WTC11 (cell line): ENCODE results near the gene VASH1. TPM values are rescaled to one million over a fixed set of nuclear protein-coding genes. Genes with fewer than 3 reads are reported as not detected.

Experiments
- ATAC-seq: fragments of 200-7000 bp; cut with Tn5 transposase; 2 replicates; pipeline ENCODE4 v1.10.0; 2021; ENCODE audit warnings: mild to moderate bottlenecking, moderate library complexity
- CTCF ChIA-PET: fragments of 300-600 bp; sonication (Branson Sonifier 250); formaldehyde crosslinking; loops from one replicate; lab custom pipeline; 2021; ENCODE audit warnings: antibody characterized with exemption; lab: Charles Lee
- POLR2A ChIA-PET: fragments of 350-600 bp; sonication (Branson Sonifier 250); formaldehyde crosslinking; loops from one replicate; lab custom pipeline; 2021; ENCODE audit warnings: antibody characterized with exemption; lab: Charles Lee
- DNase-seq: peaks from one replicate; pipeline ENCODE4 v3.0.0; 2021; ENCODE audit warnings: low spot score
- H3K27ac Mint-ChIP-seq: 2 replicates; pipeline ENCODE4 v1.8.0; 2021; ENCODE audit warnings: mixed read lengths
- H3K27me3 Mint-ChIP-seq: 2 replicates; pipeline ENCODE4 v1.8.0; 2021; ENCODE audit warnings: low read depth, mild to moderate bottlenecking, moderate library complexity, mixed read lengths
- H3K36me3 Mint-ChIP-seq: 2 replicates; pipeline ENCODE4 v1.8.0; 2021; ENCODE audit warnings: mixed read lengths
- H3K4me1 Mint-ChIP-seq: 2 replicates; pipeline ENCODE4 v1.8.0; 2022; ENCODE audit warnings: mixed read lengths
- H3K4me3 Mint-ChIP-seq: 2 replicates; pipeline ENCODE4 v1.8.0; 2021; ENCODE audit warnings: mild to moderate bottlenecking, moderate library complexity, mixed read lengths
- H3K9me3 Mint-ChIP-seq: 2 replicates; pipeline ENCODE4 v1.8.0; 2021; ENCODE audit warnings: mixed read lengths
- ATF1 ChIP-seq: sonication (generic); formaldehyde crosslinking; IDR thresholded peaks from 2 replicates; pipeline ENCODE4 v1.8.1; 2023; ENCODE audit warnings: mild to moderate bottlenecking, moderate library complexity, missing genetic modification reagents
- CBFB ChIP-seq: sonication (generic); formaldehyde crosslinking; IDR thresholded peaks from 2 replicates; pipeline ENCODE4 v1.8.1; 2022; ENCODE audit warnings: mild to moderate bottlenecking, low read depth, missing genetic modification reagents
- CREB1 ChIP-seq: sonication (generic); formaldehyde crosslinking; IDR thresholded peaks from 2 replicates; pipeline ENCODE4 v1.8.0; 2023; ENCODE audit warnings: mild to moderate bottlenecking, missing genetic modification reagents
- ESRRA ChIP-seq: sonication (generic); formaldehyde crosslinking; IDR thresholded peaks from 2 replicates; pipeline ENCODE4 v1.8.1; 2022; ENCODE audit warnings: mild to moderate bottlenecking, missing genetic modification reagents, borderline replicate concordance
- FOXJ3 ChIP-seq: sonication (generic); formaldehyde crosslinking; IDR thresholded peaks from 2 replicates; pipeline ENCODE4 v1.9.0; 2021; ENCODE audit warnings: missing genetic modification reagents, mild to moderate bottlenecking, borderline replicate concordance
- FOXP1 ChIP-seq: sonication (generic); formaldehyde crosslinking; IDR thresholded peaks from 2 replicates; pipeline ENCODE4 v1.8.0; 2022; ENCODE audit warnings: missing genetic modification reagents, mild to moderate bottlenecking, moderate library complexity, borderline replicate concordance
- GTF2I ChIP-seq: fragments of 250-450 bp; sonication (Bioruptor Pico); conservative IDR thresholded peaks from 2 replicates; pipeline ENCODE4 v1.4.0; 2021; ENCODE audit warnings: mild to moderate bottlenecking
- HMGA2 ChIP-seq: fragments of 250-450 bp; sonication (Bioruptor Pico); IDR thresholded peaks from 2 replicates; pipeline ENCODE4 v1.4.0; 2021; ENCODE audit warnings: mild to moderate bottlenecking, moderate library complexity
- MYBL2 ChIP-seq: sonication (generic); formaldehyde crosslinking; IDR thresholded peaks from 2 replicates; pipeline ENCODE4 v1.8.1; 2023; ENCODE audit warnings: mild to moderate bottlenecking, moderate library complexity, missing genetic modification reagents
- NFE2L1 ChIP-seq: sonication (generic); formaldehyde crosslinking; IDR thresholded peaks from 2 replicates; pipeline ENCODE4 v1.8.1; 2023; ENCODE audit warnings: missing genetic modification reagents
- SMAD3 ChIP-seq: sonication (generic); formaldehyde crosslinking; IDR thresholded peaks from 2 replicates; pipeline ENCODE4 v1.8.0; 2022; ENCODE audit warnings: missing genetic modification reagents, mild to moderate bottlenecking, borderline replicate concordance
- SMAD4 ChIP-seq: sonication (generic); formaldehyde crosslinking; IDR thresholded peaks from 2 replicates; pipeline ENCODE4 v1.8.0; 2022; ENCODE audit warnings: mild to moderate bottlenecking, missing genetic modification reagents
- TCF7 ChIP-seq: sonication (generic); formaldehyde crosslinking; IDR thresholded peaks from 2 replicates; pipeline ENCODE4 v1.8.0; 2022; ENCODE audit warnings: mild to moderate bottlenecking, low read depth, missing genetic modification reagents, moderate library complexity
- ZNF138 ChIP-seq: sonication (generic); formaldehyde crosslinking; conservative IDR thresholded peaks from 2 replicates; pipeline ENCODE4 v1.8.1; 2022; ENCODE audit warnings: mild to moderate bottlenecking, moderate library complexity, missing genetic modification reagents
- ZNF232 ChIP-seq: sonication (generic); formaldehyde crosslinking; IDR thresholded peaks from 2 replicates; pipeline ENCODE4 v1.8.0; 2022; ENCODE audit warnings: mild to moderate bottlenecking, missing genetic modification reagents
- ZNF317 ChIP-seq: sonication (generic); formaldehyde crosslinking; IDR thresholded peaks from 2 replicates; pipeline ENCODE4 v1.8.1; 2023; ENCODE audit warnings: low read depth, mild to moderate bottlenecking, moderate library complexity, missing genetic modification reagents, borderline replicate concordance
- ZNF423 ChIP-seq: fragments of 250-450 bp; sonication (Bioruptor Pico); IDR thresholded peaks from 2 replicates; pipeline ENCODE4 v2.1.2; 2022; ENCODE audit warnings: mild to moderate bottlenecking, moderate library complexity
- total RNA-seq: library from RNA; stranded (reverse); gene quantifications from 3 replicates; pipeline ENCODE4 v1.2.3, GENCODE V29; 2021
- TF ChIP-seq, protein P1 (sequence below): sonication (generic); formaldehyde crosslinking; IDR thresholded peaks from 2 replicates; pipeline ENCODE4 v1.8.1; 2023; ENCODE audit warnings: mild to moderate bottlenecking, missing genetic modification reagents
- TF ChIP-seq, protein P2 (sequence below): sonication (generic); formaldehyde crosslinking; IDR thresholded peaks from 2 replicates; pipeline ENCODE4 v1.8.1; 2023; ENCODE audit warnings: mild to moderate bottlenecking, missing genetic modification reagents, moderate library complexity
- TF ChIP-seq, protein P3 (sequence below): fragments of 250-450 bp; sonication (Bioruptor Pico); IDR thresholded peaks from 2 replicates; pipeline ENCODE4 v1.9.0; 2021; ENCODE audit warnings: mild to moderate bottlenecking
- TF ChIP-seq, protein P4 (sequence below): sonication (generic); formaldehyde crosslinking; IDR thresholded peaks from 2 replicates; pipeline ENCODE4 v1.8.0; 2022; ENCODE audit warnings: mild to moderate bottlenecking, missing genetic modification reagents
- TF ChIP-seq, protein P5 (sequence below): sonication (generic); formaldehyde crosslinking; IDR thresholded peaks from 2 replicates; pipeline ENCODE4 v1.8.0; 2022; ENCODE audit warnings: missing genetic modification reagents
- TF ChIP-seq, protein P6 (sequence below): sonication (generic); formaldehyde crosslinking; IDR thresholded peaks from 2 replicates; pipeline ENCODE4 v1.8.1; 2023; ENCODE audit warnings: mild to moderate bottlenecking, moderate library complexity, missing genetic modification reagents
- TF ChIP-seq, protein P7 (sequence below): fragments of 200-600 bp; IDR thresholded peaks from 2 replicates; pipeline ENCODE4 v1.8.0; 2022; ENCODE audit warnings: antibody characterized with exemption

Gene VASH1
- total RNA-seq, 1 experiment from 2014 or later, result 7.2 TPM

DNA sequence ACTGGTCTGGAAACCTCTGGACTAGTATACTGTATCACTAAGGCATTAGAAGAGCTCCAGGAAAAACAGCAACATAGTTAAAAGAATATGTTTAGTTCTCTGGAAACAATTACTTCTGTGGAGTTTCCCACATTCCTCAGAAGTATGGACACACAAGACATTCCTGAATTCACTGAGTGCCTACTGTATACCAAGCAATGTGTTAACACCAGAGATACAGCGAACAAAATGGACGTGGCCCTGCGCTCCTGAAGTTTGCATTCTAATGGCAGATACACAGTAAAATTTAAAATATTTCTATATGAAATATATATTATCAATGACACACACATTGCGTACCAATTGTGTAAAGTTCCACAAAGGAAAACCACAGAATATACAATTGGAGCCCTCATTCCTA is 50.3 kb downstream of the VASH1 start:
- Mint-ChIP-seq H3K4me1 (peaks cover 16% of the 10 kb centered on the region), H3K4me3 (peak overlapping the region; percentile 92), H3K27ac (no peak overlapping the region), H3K9me3 (no peaks in the 10 kb centered on the region), H3K27me3 (peaks cover 3% of the 10 kb centered on the region; the same call in 1 of the 2 replicates), H3K36me3 (peaks cover 14% of the 10 kb centered on the region)
- ATAC-seq, result no peak
- TF ChIP-seq, protein P1, sequence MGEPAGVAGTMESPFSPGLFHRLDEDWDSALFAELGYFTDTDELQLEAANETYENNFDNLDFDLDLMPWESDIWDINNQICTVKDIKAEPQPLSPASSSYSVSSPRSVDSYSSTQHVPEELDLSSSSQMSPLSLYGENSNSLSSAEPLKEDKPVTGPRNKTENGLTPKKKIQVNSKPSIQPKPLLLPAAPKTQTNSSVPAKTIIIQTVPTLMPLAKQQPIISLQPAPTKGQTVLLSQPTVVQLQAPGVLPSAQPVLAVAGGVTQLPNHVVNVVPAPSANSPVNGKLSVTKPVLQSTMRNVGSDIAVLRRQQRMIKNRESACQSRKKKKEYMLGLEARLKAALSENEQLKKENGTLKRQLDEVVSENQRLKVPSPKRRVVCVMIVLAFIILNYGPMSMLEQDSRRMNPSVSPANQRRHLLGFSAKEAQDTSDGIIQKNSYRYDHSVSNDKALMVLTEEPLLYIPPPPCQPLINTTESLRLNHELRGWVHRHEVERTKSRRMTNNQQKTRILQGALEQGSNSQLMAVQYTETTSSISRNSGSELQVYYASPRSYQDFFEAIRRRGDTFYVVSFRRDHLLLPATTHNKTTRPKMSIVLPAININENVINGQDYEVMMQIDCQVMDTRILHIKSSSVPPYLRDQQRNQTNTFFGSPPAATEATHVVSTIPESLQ (CRISPR knock-in tag), result no peak
- no peak for TF ChIP-seq FOXJ3 (CRISPR knock-in tag)
- no peak for TF ChIP-seq TCF7 (CRISPR knock-in tag)
- TF ChIP-seq, protein P2, sequence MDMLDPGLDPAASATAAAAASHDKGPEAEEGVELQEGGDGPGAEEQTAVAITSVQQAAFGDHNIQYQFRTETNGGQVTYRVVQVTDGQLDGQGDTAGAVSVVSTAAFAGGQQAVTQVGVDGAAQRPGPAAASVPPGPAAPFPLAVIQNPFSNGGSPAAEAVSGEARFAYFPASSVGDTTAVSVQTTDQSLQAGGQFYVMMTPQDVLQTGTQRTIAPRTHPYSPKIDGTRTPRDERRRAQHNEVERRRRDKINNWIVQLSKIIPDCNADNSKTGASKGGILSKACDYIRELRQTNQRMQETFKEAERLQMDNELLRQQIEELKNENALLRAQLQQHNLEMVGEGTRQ (CRISPR knock-in tag), result no peak
- TF ChIP-seq ZNF423, result no peak
- TF ChIP-seq, protein P3, sequence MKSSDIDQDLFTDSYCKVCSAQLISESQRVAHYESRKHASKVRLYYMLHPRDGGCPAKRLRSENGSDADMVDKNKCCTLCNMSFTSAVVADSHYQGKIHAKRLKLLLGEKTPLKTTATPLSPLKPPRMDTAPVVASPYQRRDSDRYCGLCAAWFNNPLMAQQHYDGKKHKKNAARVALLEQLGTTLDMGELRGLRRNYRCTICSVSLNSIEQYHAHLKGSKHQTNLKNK (CRISPR knock-in tag), result no peak
- TF ChIP-seq, protein P4, sequence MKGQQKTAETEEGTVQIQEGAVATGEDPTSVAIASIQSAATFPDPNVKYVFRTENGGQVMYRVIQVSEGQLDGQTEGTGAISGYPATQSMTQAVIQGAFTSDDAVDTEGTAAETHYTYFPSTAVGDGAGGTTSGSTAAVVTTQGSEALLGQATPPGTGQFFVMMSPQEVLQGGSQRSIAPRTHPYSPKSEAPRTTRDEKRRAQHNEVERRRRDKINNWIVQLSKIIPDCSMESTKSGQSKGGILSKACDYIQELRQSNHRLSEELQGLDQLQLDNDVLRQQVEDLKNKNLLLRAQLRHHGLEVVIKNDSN (CRISPR knock-in tag), result no peak
- TF ChIP-seq, protein P5, sequence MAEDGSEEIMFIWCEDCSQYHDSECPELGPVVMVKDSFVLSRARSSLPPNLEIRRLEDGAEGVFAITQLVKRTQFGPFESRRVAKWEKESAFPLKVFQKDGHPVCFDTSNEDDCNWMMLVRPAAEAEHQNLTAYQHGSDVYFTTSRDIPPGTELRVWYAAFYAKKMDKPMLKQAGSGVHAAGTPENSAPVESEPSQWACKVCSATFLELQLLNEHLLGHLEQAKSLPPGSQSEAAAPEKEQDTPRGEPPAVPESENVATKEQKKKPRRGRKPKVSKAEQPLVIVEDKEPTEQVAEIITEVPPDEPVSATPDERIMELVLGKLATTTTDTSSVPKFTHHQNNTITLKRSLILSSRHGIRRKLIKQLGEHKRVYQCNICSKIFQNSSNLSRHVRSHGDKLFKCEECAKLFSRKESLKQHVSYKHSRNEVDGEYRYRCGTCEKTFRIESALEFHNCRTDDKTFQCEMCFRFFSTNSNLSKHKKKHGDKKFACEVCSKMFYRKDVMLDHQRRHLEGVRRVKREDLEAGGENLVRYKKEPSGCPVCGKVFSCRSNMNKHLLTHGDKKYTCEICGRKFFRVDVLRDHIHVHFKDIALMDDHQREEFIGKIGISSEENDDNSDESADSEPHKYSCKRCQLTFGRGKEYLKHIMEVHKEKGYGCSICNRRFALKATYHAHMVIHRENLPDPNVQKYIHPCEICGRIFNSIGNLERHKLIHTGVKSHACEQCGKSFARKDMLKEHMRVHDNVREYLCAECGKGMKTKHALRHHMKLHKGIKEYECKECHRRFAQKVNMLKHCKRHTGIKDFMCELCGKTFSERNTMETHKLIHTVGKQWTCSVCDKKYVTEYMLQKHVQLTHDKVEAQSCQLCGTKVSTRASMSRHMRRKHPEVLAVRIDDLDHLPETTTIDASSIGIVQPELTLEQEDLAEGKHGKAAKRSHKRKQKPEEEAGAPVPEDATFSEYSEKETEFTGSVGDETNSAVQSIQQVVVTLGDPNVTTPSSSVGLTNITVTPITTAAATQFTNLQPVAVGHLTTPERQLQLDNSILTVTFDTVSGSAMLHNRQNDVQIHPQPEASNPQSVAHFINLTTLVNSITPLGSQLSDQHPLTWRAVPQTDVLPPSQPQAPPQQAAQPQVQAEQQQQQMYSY (CRISPR knock-in tag), result no peak
- TF ChIP-seq CREB1, result no peak
- TF ChIP-seq SMAD3 (CRISPR knock-in tag), result no peak
- no peak for TF ChIP-seq NFE2L1
- TF ChIP-seq SMAD4 (CRISPR knock-in tag), result no peak
- TF ChIP-seq, protein P6, sequence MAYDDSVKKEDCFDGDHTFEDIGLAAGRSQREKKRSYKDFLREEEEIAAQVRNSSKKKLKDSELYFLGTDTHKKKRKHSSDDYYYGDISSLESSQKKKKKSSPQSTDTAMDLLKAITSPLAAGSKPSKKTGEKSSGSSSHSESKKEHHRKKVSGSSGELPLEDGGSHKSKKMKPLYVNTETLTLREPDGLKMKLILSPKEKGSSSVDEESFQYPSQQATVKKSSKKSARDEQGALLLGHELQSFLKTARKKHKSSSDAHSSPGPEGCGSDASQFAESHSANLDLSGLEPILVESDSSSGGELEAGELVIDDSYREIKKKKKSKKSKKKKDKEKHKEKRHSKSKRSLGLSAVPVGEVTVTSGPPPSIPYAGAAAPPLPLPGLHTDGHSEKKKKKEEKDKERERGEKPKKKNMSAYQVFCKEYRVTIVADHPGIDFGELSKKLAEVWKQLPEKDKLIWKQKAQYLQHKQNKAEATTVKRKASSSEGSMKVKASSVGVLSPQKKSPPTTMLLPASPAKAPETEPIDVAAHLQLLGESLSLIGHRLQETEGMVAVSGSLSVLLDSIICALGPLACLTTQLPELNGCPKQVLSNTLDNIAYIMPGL (CRISPR knock-in tag), result no peak
- TF ChIP-seq ZNF138 (CRISPR knock-in tag), result no peak
- TF ChIP-seq ATF1 (CRISPR knock-in tag), result no peak
- no peak for TF ChIP-seq GTF2I (CRISPR knock-in tag)
- no peak for TF ChIP-seq HMGA2 (CRISPR knock-in tag)
- DNase-seq, result no peak
- ChIA-PET POLR2A (no interaction called here), CTCF (interaction anchor here (1.0 to 2.8 kb wide), 8 partner anchors 10 to 102 kb away, joined by 3 to 24 read pairs (median 4); no protein-coding TSS in a partner anchor)

DNA sequence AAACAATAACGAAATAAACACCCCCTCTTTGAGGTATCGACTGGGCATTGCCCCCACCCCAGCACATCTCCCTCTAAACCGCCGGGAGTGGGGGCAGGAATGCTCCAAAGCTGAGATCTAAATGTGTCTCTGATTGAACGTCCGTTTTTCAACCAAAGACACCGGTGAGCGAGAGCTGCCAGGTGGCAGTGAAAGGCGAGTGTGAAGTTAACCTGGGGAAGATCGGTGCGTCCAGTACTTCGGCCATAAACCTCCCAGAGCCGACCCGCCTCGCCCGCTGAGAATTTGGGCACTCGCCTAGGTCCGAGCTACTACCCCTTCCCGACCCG is 50.8 kb downstream of the VASH1 start:
- no peak for DNase-seq
- ChIA-PET POLR2A (no interaction called here), CTCF (interaction anchor here (0.5 to 2.8 kb wide), 6 partner anchors 11 to 297 kb away, joined by 3 to 24 read pairs (median 5); no protein-coding TSS in a partner anchor)
- Mint-ChIP-seq H3K27ac (peak overlapping the region; percentile 55), H3K36me3 (peaks cover 12% of the 10 kb centered on the region), H3K27me3 (peaks cover 3% of the 10 kb centered on the region; the same call in 1 of the 2 replicates), H3K4me1 (peaks cover 16% of the 10 kb centered on the region), H3K9me3 (no peaks in the 10 kb centered on the region), H3K4me3 (peak overlapping the region; percentile 92)
- peak; percentile 9 for ATAC-seq
- TF ChIP-seq, protein P7, sequence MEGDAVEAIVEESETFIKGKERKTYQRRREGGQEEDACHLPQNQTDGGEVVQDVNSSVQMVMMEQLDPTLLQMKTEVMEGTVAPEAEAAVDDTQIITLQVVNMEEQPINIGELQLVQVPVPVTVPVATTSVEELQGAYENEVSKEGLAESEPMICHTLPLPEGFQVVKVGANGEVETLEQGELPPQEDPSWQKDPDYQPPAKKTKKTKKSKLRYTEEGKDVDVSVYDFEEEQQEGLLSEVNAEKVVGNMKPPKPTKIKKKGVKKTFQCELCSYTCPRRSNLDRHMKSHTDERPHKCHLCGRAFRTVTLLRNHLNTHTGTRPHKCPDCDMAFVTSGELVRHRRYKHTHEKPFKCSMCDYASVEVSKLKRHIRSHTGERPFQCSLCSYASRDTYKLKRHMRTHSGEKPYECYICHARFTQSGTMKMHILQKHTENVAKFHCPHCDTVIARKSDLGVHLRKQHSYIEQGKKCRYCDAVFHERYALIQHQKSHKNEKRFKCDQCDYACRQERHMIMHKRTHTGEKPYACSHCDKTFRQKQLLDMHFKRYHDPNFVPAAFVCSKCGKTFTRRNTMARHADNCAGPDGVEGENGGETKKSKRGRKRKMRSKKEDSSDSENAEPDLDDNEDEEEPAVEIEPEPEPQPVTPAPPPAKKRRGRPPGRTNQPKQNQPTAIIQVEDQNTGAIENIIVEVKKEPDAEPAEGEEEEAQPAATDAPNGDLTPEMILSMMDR, result no peak
- TF ChIP-seq ZNF232 (CRISPR knock-in tag) (no peak), SMAD4 (CRISPR knock-in tag) (no peak), FOXP1 (CRISPR knock-in tag) (no peak), ESRRA (CRISPR knock-in tag) (no peak), CREB1 (no peak), MYBL2 (CRISPR knock-in tag) (no peak), ZNF317 (CRISPR knock-in tag) (no peak), CBFB (CRISPR knock-in tag) (no peak)
- TF ChIP-seq, protein P3 (CRISPR knock-in tag), result no peak
